ENCODE results near the gene RMC1. TPM values are rescaled to one million over a fixed set of nuclear protein-coding genes. Genes with fewer than 3 reads are reported as not detected.

The RMC1 gene
- total RNA-seq, 1 donor from 2014 or later = 31.6 TPM

DNA sequence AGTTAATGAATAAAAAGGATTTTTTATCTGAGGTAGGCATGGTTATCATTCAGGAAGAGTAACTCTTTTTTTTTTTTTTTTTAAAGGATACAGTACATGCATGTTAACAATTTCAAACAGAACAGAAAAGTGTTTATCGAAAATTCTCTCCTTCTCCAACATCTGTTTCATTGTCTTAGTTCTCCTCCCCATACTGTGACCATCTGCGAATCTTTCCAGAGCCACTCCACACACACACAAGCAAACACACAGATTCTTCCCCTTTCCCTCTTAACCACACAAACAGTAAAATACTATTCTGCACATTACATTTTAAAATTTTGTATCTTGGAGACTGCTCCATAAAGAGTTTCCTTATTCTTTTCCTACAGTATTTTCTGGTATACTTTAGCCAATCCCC is 45.0 kb downstream of the RMC1 start:
- DNase-seq (ENCODE audit: low spot score) = no peak
- no peaks in the 10 kb centered on the region for H3K4me1 Mint-ChIP-seq
- Histone ChIP-seq H3K4me1 (no peaks in the 10 kb centered on the region), H4K20me1 (ENCODE audit: low read depth) (no peaks in the 10 kb centered on the region), H3K9ac (no peak overlapping the region), H3K27ac (no peak overlapping the region), H3K9me3 (ENCODE audit: low read depth) (no peaks in the 10 kb centered on the region), H3K36me3 (no peaks in the 10 kb centered on the region), H3K4me2 (no peak overlapping the region), H2AFZ (replicated peaks) (no peak overlapping the region), H3K79me2 (ENCODE audit: low read depth) (no peaks in the 10 kb centered on the region), H3K4me3 (no peak overlapping the region), H3K27me3 (no peaks in the 10 kb centered on the region), H3F3A (ENCODE audit: low read depth) (no peaks in the 10 kb centered on the region)
- H3K4me3 Mint-ChIP-seq = no peak overlapping the region
- no peaks in the 10 kb centered on the region for H3K27me3 Mint-ChIP-seq (ENCODE audit: insufficient read depth, low read depth)
- TF ChIP-seq EZH2phosphoT487 (IDR thresholded peaks at IDR 0.05) (no peak), EZH2 (IDR thresholded peaks at IDR 0.05) (no peak)
- TF ChIP-seq, protein P1, sequence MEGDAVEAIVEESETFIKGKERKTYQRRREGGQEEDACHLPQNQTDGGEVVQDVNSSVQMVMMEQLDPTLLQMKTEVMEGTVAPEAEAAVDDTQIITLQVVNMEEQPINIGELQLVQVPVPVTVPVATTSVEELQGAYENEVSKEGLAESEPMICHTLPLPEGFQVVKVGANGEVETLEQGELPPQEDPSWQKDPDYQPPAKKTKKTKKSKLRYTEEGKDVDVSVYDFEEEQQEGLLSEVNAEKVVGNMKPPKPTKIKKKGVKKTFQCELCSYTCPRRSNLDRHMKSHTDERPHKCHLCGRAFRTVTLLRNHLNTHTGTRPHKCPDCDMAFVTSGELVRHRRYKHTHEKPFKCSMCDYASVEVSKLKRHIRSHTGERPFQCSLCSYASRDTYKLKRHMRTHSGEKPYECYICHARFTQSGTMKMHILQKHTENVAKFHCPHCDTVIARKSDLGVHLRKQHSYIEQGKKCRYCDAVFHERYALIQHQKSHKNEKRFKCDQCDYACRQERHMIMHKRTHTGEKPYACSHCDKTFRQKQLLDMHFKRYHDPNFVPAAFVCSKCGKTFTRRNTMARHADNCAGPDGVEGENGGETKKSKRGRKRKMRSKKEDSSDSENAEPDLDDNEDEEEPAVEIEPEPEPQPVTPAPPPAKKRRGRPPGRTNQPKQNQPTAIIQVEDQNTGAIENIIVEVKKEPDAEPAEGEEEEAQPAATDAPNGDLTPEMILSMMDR (IDR thresholded peaks at IDR 0.05) = no peak
- H3K36me3 Mint-ChIP-seq = peaks cover 15% of the 10 kb centered on the region
- H3K27ac Mint-ChIP-seq = no peak overlapping the region
- no peaks in the 10 kb centered on the region for H3K9me3 Mint-ChIP-seq

GRCh38 chr18:23548719-23549118 is 45.4 kb downstream of the RMC1 start:
- no peaks in the 10 kb centered on the region for H3K36me3 ChIP-seq
- no peak overlapping the region for H2AFZ ChIP-seq (replicated peaks)
- Mint-ChIP-seq H3K4me1 (no peaks in the 10 kb centered on the region), H3K4me3 (no peak overlapping the region), H3K27ac (no peak overlapping the region), H3K36me3 (peaks cover 16% of the 10 kb centered on the region), H3K9me3 (no peaks in the 10 kb centered on the region), H3K27me3 (ENCODE audit: insufficient read depth, low read depth) (no peaks in the 10 kb centered on the region)
- H3F3A ChIP-seq (ENCODE audit: low read depth) = no peaks in the 10 kb centered on the region
- H4K20me1 ChIP-seq (ENCODE audit: low read depth) = no peaks in the 10 kb centered on the region
- H3K27ac ChIP-seq = no peak overlapping the region
- no peaks in the 10 kb centered on the region for H3K9me3 ChIP-seq (ENCODE audit: low read depth)
- H3K79me2 ChIP-seq (ENCODE audit: low read depth) = no peaks in the 10 kb centered on the region
- TF ChIP-seq, protein P1 (IDR thresholded peaks at IDR 0.05) = no peak
- TF ChIP-seq EZH2 (IDR thresholded peaks at IDR 0.05) (no peak), EZH2phosphoT487 (IDR thresholded peaks at IDR 0.05) (no peak)
- H3K9ac ChIP-seq = no peak overlapping the region
- no peaks in the 10 kb centered on the region for H3K4me1 ChIP-seq
- DNase-seq (ENCODE audit: low spot score) = no peak
- no peak overlapping the region for H3K4me3 ChIP-seq
- H3K4me2 ChIP-seq = no peak overlapping the region
- H3K27me3 ChIP-seq = no peaks in the 10 kb centered on the region

GRCh38 chr18:23550898-23551297 is 47.6 kb downstream of the RMC1 start:
- Mint-ChIP-seq H3K27me3 (ENCODE audit: insufficient read depth, low read depth) (no peaks in the 10 kb centered on the region), H3K4me1 (no peaks in the 10 kb centered on the region), H3K9me3 (no peaks in the 10 kb centered on the region), H3K27ac (no peak overlapping the region), H3K36me3 (peaks cover 26% of the 10 kb centered on the region), H3K4me3 (no peak overlapping the region)
- H3K4me2 ChIP-seq = no peak overlapping the region
- H3K36me3 ChIP-seq = no peaks in the 10 kb centered on the region
- no peak overlapping the region for H3K4me3 ChIP-seq
- no peak for DNase-seq (ENCODE audit: low spot score)
- H3F3A ChIP-seq (ENCODE audit: low read depth) = no peaks in the 10 kb centered on the region
- no peaks in the 10 kb centered on the region for H4K20me1 ChIP-seq (ENCODE audit: low read depth)
- no peaks in the 10 kb centered on the region for H3K4me1 ChIP-seq
- H3K9ac ChIP-seq = no peak overlapping the region
- H3K79me2 ChIP-seq (ENCODE audit: low read depth) = no peaks in the 10 kb centered on the region
- TF ChIP-seq EZH2phosphoT487 (IDR thresholded peaks at IDR 0.05) = no peak
- TF ChIP-seq EZH2 (IDR thresholded peaks at IDR 0.05) = no peak
- no peaks in the 10 kb centered on the region for H3K27me3 ChIP-seq
- no peak overlapping the region for H3K27ac ChIP-seq
- H3K9me3 ChIP-seq (ENCODE audit: low read depth) = no peaks in the 10 kb centered on the region
- H2AFZ ChIP-seq (replicated peaks) = no peak overlapping the region

GRCh38 chr18:23551978-23552377 is 48.7 kb downstream of the RMC1 start:
- no peak overlapping the region for H2AFZ ChIP-seq (replicated peaks)
- H3K4me3 ChIP-seq = no peak overlapping the region
- Mint-ChIP-seq H3K36me3 (peaks cover 30% of the 10 kb centered on the region), H3K4me3 (no peak overlapping the region), H3K27ac (no peak overlapping the region), H3K9me3 (no peaks in the 10 kb centered on the region), H3K4me1 (no peaks in the 10 kb centered on the region), H3K27me3 (ENCODE audit: insufficient read depth, low read depth) (no peaks in the 10 kb centered on the region)
- no peaks in the 10 kb centered on the region for H3K9me3 ChIP-seq (ENCODE audit: low read depth)
- no peak overlapping the region for H3K27ac ChIP-seq
- no peak overlapping the region for H3K4me2 ChIP-seq
- no peaks in the 10 kb centered on the region for H3K4me1 ChIP-seq
- no peaks in the 10 kb centered on the region for H3K79me2 ChIP-seq (ENCODE audit: low read depth)
- no peak for DNase-seq (ENCODE audit: low spot score)
- no peaks in the 10 kb centered on the region for H4K20me1 ChIP-seq (ENCODE audit: low read depth)
- H3K9ac ChIP-seq = no peak overlapping the region
- no peaks in the 10 kb centered on the region for H3K36me3 ChIP-seq
- TF ChIP-seq EZH2phosphoT487 (IDR thresholded peaks at IDR 0.05) (no peak), EZH2 (IDR thresholded peaks at IDR 0.05) (no peak)
- TF ChIP-seq, protein P1 (IDR thresholded peaks at IDR 0.05) = no peak
- H3F3A ChIP-seq (ENCODE audit: low read depth) = no peaks in the 10 kb centered on the region
- no peaks in the 10 kb centered on the region for H3K27me3 ChIP-seq
